ENCODE data around the gene KIFC1. TPM values are rescaled to one million over a fixed set of nuclear protein-coding genes. Genes with fewer than 3 reads are reported as not detected.
A peak's percentile ranks its signal among the peaks of the same experiment; 100 is the strongest.
"Not testable (repeated sequence)": the region's sequence is repeated elsewhere in the genome, so short reads cannot be mapped to it uniquely, and the experiment has no call there.

The KIFC1 gene, protein sequence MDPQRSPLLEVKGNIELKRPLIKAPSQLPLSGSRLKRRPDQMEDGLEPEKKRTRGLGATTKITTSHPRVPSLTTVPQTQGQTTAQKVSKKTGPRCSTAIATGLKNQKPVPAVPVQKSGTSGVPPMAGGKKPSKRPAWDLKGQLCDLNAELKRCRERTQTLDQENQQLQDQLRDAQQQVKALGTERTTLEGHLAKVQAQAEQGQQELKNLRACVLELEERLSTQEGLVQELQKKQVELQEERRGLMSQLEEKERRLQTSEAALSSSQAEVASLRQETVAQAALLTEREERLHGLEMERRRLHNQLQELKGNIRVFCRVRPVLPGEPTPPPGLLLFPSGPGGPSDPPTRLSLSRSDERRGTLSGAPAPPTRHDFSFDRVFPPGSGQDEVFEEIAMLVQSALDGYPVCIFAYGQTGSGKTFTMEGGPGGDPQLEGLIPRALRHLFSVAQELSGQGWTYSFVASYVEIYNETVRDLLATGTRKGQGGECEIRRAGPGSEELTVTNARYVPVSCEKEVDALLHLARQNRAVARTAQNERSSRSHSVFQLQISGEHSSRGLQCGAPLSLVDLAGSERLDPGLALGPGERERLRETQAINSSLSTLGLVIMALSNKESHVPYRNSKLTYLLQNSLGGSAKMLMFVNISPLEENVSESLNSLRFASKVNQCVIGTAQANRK
- 122 and 148 TPM in 2 replicates for total RNA-seq (2014; rRNA removed; shearing (Covaris generic))

DNA sequence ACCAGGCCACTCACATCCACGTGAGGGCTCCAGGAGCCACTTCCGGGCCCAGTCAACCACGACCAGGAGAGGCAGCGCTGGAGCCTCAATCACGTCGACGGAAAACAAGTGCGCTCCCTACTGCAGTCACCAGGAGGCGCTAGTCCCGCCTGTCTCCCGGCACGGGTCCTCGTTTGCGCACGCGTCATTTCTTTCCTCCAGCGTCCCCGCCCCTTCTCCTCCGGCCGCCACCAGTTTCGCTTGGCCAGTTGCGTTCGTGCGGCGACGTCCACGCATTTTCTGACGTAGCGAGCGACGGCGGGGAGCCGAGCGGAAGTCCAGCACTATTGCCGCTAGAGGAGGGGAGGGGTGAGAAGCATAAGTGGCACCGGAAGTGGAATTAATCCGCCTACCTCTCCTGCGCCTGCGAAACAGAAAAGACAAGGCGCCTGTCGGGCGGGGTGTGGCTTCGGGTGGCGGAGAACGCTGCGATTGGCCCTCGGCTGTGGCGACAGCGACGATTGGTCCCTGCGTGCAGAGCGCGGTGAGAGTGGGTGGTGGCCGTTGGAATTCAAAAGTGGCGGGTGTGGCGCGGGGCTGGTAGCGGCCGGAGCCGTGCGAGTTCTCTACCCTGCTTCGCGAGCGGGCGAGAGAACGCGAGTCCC is at the start of gene KIFC1:
KIFC1 (plus strand) TSS at position 546 of the 644 bp plus-strand sequence. CDS start 163 bp downstream, outside the sequence.
- peak; percentile 100 for DNase-seq (ENCODE audit: low read depth)

DNA sequence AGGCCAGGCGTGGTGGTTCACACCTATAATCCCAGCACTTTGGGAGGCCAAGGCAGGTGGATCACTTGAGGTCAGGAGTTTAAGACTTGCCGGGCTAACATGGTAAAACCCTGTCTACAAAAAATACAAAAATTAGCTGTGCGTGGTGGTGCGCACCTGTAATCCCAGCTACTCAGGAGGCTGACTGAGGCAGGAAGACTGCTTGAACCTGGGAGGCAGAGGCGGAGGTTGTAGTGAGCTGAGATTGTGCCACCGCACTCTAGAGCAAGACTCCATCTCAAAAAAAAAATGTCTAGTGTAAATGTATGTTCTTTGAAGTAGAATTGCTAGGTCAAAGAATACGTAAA is 48.0 kb upstream of the KIFC1 start:
- not testable (repeated sequence) for DNase-seq (ENCODE audit: low read depth)

DNA sequence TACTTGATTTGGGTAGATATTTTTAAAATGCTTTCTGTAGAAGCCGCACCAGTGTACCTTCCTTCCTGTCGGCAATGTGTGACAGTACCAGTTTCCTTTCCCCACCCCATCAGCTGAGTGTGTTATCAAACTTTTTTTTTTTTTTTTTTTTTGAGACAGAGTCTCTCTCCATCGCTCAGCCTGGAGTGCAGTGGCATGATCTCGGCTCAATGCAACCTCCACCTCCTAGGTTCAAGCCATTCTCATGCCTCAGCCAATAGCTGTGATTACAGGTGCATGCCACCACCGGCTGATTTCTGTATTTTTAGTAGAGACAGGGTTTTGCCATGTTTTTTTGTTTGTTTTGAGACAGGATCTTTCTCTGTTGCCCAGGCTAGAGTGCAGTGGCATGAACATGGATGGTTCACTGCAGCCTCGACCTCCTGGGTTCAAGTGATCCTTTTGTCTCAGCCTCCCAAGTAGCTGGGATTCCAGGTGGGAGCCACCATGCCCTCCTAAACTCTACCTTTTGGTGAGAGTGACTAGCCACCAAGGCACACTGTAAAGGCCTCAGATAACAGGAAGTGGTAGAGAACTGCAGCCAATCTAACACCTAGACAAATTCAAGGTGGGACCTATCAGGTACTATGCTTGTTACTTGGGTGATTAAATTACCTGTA is 47.5 kb upstream of the KIFC1 start:
- no peak for DNase-seq (ENCODE audit: low read depth)

DNA sequence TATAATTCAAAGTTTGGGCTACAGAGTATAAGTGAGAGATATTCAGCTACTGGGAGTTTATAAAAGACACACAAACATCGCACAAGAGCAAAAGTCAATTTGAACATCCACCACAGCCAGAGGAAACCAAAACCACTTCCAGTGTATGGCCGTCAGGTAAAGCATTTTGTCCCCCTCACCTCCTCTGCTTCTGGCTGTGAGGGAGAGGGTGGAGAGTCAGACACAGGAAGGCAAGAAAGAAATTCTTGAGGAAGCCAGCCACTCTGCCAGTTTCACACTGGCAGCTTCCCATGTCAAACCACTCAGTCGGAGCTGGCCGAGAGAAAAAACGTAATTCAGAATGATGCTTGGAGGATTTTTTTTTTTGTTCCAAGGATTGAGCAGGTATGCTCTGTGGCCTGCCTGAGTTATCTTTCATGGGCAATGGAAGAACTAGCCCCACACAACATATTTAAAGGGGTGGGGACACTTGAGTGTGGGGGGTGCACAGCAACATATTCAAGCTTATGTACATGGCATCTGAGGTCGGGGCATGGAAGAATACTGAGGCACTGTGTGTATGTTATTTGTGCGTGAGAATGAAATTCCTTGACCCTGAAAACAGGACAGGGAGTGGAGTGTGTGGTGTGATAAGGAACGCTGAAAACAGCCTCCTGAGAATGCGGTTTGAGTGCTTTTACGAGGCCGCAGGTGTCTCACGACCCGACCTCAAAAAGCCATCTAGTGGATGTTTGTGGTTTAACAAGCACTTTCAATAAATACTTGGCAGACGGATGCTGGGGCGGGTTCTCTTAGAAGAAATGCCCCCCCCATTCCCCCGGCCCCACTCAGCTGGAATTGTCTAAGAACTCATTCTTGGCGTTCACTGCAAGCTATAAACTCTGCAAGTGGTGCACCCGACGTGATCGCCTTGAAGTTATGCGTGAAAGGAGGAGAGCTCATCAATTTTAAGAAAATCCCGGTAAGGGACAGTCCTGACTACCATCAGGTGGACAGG is 46.6 kb upstream of the KIFC1 start:
- peak; percentile 86 for DNase-seq (ENCODE audit: low read depth)

DNA sequence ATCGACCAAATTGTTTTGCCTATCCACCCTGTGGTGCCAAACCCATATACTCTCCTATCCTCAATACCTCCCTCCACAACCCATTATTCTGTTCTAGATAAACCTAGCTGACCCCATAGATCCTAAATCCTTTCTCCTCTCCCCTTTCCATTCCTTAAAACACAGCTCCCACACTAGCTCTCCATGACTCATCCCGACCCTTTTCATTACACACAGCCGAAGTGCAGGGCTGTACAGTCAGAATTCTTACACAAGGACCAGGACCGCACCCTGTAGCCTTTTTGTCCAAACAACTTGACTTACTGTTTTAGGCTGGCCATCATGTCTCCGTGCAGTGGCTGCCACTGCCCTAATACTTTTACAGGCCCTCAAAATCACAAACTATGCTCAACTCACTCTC is 44.7 kb upstream of the KIFC1 start:
- peak; percentile 37 for DNase-seq (ENCODE audit: low read depth)

DNA sequence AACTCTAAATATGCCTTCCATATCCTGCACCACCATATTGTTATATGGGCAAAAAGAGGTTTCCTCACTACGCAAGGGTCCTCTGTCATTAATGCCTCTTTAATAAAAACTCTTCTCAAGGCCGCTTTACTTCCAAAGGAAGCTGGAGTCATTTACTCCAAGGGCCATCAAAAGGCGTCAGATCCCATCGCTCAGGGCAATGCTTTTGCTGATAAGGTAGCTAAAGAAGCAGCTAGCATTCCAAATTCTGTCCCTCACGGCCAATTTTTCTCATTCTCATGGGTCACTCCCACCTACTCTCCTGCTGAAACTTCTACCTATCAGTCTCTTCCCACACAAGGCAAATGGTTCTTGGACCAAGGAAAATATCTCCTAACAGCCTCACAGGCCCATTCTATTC is 43.8 kb upstream of the KIFC1 start:
- no peak for DNase-seq (ENCODE audit: low read depth)

DNA sequence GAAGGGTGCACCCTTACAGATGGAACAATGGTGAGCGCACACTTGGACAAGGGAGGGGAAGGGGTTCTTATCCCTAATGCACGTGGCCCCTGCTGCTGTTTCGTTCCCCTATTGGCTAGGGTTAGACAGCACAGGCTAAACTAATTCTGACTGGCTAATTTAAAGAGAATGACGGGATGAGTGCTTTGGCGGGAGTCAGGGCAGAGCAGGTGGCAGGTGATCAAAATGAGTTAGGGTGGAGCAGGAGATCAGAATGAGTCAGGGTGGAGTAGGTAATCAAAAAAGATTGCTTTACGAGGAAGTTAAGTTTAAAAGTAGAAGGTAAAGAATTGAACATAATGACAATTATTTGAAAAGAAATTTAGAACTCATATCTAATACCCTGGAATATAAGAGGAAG is 35.8 kb upstream of the KIFC1 start:
- not testable (repeated sequence) for DNase-seq (ENCODE audit: low read depth)

DNA sequence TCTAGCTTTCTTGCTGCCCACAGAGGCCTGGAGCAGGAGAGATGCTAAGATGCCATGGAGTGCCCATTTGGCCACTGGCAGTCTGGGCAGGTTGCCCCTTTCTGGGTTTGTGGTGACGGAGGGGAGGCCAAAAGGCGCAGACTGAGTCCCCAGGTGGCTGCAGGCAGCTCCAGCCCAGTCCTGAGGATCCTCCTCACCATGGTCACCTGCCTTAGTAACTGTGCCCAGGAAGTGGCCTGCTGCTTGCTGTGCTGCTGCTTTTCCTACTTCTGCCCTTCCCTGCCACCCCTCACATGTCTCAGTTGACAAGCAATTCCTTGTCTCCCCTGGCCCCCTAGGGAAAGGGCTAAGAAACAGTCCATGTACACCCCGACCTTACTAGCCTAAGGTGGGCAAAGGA is 35.3 kb upstream of the KIFC1 start:
- DNase-seq (ENCODE audit: low read depth) = no peak

DNA sequence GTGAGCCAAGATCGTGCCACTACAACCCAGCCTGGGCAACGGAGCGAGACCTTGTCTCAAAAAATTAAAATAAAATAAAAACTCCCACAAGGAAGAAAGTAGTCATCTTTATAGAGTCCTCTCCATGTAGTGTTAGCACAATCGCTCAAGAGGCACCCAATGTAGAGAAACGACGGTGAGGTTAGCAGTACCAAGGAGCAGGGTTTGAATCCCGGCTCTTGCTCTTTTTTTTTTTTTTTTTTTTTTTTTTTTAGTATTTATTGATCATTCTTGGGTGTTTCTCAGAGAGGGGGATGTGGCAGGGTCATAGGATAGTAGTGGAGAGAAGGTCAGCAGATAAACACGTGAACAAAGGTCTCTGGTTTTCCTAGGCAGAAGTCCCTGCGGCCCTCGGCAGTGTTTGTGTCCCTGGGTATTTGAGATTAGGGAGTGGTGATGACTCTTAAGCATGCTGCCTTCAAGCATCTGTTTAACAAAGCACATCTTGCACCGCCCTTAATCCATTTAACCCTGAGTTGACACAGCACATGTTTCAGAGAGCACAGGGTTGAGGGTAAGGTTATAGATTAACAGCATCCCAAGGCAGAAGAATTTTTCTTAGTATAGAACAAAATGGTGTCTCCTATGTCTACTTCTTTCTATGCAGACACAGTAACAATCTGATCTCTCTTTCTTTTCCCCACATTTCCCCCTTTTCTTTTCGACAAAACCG is 34.3 kb upstream of the KIFC1 start:
- not testable (repeated sequence) for DNase-seq (ENCODE audit: low read depth)

DNA sequence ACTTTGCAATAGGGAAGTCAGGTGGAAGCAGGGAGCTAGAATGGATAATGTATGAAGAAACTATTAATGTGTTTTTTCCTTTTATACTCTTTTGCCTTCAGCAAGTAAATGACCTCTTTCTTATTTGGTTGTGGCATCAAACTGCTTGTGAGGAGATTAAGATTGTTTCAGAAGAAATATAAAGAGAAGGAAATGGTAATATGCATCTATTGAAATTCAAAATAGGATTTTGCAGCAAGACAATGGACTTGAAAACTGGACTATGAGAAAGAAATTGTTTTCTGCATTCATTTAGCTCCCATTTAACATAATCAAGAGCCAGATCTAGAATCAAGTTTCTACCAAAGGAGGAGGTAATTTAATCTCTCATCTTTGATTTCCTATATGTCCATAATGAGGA is 32.3 kb upstream of the KIFC1 start:
- DNase-seq (ENCODE audit: low read depth) = no peak

DNA sequence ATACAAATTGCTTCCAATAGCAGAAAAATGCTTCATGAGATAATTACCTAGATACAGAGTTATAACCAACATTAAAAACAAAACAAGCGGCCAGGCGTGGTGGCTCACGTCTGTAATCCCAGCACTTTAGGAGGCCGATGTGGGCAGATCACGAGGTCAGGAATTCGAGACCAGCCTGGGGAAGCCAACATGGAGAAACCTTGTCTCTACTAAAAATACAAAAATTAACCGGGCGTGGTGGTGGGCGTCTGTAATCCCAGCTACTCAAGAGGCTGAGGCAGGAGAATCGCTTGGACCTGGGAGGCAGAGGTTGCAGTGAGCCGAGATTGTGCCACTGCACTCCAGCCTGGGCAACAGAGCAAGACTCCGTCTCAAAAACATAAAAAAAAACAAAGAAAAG is 28.1 kb upstream of the KIFC1 start:
- DNase-seq (ENCODE audit: low read depth) = not testable (repeated sequence)

DNA sequence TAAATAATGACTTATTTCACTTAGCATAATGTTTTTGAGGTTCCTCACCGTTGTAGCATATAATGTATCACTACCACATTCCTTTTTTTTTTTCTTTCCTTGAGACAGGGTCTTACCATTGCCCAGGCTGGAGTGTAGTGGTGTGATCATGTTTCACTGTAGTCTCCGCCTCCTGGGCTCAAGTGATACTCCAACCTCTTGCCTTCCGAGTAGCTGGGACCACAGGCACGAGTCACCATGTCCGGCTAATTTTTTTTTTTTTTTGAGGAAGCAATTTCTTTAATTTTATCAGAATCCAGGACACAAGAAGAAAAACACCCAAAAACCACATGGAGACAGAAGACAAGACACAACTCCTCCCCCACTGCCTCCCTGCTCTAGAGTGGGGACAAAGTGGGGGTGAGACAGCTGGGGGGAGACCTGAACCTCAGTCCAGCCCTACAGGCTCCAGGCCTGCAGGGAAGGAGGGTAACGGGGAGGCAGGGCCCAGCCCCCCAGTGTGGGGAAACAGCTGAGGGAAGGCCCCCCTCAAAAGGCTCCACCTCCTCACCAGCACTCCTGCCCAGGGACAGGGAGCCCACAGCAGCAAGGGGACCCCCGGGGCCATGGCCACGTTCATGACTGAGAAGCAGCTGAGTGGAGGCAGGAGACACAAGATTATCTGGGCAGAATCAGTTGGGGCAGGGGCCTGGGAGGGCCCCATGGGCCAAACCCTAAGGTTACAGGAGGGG is 27.0 kb upstream of the KIFC1 start:
- peak; percentile 79 for DNase-seq (ENCODE audit: low read depth)

DNA sequence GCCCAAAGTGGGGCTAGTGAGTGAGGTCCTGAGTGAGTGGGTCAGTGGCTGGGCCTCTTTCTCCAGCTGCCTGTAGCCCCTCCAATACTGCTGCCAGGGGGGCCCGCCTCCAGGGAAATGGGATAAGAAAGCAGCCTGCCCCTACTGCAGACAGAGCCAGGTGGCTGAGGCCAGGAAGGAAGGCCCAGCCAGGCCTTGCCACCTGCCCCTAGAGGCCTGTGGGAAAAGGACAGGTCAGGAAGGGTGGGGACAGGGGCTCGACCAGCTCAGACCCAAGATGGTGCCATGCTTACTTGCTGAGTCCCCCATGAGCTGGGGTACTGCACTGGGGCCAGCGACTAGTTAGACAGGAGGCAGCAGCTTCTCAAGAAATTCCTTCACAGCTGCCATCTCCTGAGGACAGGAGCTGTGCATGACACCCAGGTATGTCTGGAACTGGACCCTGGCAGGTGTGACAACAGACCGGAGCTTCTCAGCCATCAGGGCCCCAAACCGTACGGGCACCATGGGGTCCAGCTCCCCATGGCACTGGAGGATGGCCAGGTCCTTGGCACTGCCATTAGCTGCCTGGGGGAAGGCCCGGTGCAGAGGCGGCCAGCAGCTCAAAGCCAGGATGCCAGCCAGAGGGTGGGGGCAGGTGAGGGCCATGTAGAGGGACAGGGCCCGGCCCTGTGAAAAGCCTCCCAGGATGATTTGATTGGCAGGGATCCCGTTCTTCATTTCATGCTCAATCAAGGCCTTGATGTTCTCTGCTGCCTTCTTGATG is 26.2 kb upstream of the KIFC1 start:
- not testable (repeated sequence) for DNase-seq (ENCODE audit: low read depth)

DNA sequence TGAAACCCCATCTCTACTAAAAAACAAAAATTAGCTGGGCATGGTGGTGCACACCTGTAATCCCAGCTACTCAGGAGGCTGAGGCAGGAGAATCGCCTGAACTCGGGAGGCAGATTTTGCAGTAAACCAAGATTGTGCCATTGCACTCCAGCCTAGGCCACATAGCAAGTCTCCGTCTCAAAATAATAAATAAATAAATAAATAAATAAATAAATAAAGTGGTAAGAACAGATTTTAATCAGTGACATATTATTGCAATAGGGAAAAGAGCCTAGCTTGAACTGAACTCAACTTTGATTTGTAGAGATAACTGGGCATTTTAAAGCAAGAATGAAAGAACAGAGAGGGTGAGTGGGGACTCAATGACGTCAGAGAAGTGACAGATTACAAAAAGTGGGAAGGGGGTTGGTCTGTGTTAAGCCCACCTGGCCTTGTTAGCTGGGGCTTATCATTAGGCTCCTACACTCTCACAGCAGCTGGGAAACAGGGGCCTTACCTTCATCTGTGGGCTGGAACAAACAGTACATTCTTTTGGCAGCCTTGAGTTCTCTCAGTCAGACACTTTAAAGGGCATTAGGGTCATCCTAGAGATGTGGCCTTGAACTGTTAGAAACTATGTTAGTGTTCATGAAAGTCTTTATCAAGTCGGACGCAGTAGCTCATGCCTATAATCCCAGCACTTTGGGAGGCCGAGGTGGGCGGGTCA is 24.5 kb upstream of the KIFC1 start:
- no peak for DNase-seq (ENCODE audit: low read depth)

DNA sequence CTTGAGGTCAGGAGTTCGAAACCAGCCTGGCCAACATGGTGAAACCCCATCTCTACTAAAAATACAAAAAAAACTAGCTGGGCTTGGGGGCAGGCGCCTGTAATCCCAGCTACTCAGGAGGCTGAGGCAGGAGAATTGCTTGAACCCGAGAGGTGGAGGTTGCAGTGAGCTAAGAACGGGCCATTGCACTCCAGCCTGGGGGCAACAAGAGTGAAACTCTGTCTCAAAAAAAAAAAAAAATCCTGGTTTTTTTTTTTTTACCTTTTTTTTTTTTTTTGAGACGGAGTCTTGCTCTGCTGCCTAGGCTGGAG is 24.0 kb upstream of the KIFC1 start:
- DNase-seq (ENCODE audit: low read depth) = not testable (repeated sequence)

DNA sequence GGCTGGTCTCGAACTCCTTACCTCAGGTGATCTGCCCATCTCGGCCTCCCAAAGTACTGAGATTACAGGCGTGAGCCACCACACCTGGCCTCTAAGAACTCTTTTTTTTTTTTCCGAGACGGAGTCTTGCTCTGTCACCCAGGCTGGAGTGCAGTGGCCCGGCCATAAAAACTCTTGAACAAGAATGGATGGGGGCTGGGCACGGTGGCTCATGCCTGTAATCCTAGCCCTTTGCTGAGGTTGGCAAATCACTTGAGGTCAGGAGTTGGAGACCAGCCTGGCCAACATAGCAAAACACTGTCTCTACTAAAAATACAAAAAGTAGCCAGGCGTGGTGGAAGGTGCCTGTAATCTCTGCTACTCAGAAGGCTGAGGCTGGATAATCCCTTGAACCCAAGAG is 19.7 kb upstream of the KIFC1 start:
- DNase-seq (ENCODE audit: low read depth) = not testable (repeated sequence)

DNA sequence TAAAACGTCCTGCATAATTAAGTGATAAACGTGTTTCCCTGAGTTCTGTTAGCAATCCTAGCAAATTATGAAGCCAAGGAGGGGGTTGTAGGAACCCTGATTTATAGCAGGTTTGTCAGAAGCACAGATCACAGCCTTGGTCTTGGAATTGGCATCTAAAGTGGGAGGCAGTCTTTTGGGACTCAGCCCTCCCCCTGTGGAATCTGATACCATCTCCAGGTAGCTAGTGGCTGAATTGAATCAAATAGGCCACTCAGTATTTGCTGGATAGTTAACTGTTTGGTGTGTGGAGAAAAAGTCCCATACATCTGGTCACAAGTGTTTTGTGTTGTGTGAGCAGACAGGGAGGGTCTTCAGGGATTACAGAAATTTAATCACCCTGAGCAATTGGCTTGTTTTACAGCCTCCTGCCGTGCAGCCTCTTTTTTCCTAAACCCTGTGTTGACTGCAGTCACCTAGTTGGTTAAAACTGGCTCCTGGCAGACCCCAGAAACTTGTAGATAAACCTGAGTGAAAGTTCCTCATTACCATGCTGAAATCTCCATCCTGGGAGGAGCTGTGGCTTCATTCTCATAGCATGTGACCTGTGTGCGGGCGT is 19.0 kb upstream of the KIFC1 start:
- no peak for DNase-seq (ENCODE audit: low read depth)

Measured in Daoy (cell line).